ENCODE data around the gene PCDHGB4. TPM values are rescaled to one million over a fixed set of nuclear protein-coding genes. Genes with fewer than 3 reads are reported as not detected.
"Not testable (repeated sequence)": the region's sequence is repeated elsewhere in the genome, so short reads cannot be mapped to it uniquely, and the experiment has no call there.

PCDHGB4 gene
- total RNA-seq (10 to 100 TPM in 2 of 9 donors, 1 to 10 TPM in 7; 4.5 to 11.9 (median 7.3) TPM), polyA plus RNA-seq (1 to 10 TPM; 2.0 to 3.8 TPM)
- long read RNA-seq, donor 1, full-length matches to known transcripts: 1 of 1 reads
- long read RNA-seq, donor 1, partial matches to known transcripts: 0 of 1 reads
- long read RNA-seq, donor 1, other reads (novel, unspliced or antisense): 0 of 1 reads
- long read RNA-seq, donor 2, full-length matches to known transcripts: 2 of 2 reads
- long read RNA-seq, donor 2, partial matches to known transcripts: 0 of 2 reads
- long read RNA-seq, donor 2, other reads (novel, unspliced or antisense): 0 of 2 reads
- long read RNA-seq, donor 3, full-length matches to known transcripts: 1 of 1 reads
- long read RNA-seq, donor 3, partial matches to known transcripts: 0 of 1 reads
- long read RNA-seq, donor 3, other reads (novel, unspliced or antisense): 0 of 1 reads

DNA sequence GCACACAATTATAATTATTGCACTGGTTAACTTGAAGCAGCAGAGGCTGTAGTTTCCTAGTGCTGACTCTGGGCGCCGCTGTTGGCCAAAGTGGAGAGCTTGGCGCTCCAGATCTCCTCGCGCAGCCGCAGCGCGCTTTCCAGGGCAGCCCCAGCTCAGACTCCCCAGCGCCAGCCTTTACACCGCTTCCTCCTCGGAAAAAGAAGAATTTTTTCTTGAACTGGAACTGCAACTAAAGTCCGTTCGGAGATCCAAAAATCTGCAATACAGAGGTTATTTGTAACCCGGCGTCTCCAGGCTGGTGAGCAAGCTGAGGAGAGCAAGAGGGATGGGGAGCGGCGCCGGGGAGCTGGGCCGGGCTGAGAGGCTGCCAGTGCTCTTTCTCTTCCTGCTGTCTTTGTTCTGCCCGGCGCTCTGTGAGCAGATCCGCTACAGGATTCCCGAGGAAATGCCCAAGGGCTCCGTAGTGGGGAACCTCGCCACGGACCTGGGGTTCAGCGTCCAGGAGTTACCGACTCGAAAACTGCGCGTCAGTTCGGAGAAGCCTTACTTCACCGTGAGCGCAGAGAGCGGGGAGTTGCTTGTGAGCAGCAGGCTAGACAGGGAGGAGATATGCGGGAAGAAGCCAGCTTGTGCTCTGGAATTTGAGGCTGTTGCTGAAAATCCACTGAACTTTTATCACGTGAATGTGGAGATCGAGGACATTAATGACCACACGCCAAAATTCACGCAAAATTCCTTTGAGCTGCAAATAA lies at the start of gene PCDHGB4:
Gene PCDHGB4 (plus strand): TSS at position 142 of the 755 bp plus-strand sequence. CDS start 187 bp downstream, at position 329.
- TF ChIP-seq, protein P1, sequence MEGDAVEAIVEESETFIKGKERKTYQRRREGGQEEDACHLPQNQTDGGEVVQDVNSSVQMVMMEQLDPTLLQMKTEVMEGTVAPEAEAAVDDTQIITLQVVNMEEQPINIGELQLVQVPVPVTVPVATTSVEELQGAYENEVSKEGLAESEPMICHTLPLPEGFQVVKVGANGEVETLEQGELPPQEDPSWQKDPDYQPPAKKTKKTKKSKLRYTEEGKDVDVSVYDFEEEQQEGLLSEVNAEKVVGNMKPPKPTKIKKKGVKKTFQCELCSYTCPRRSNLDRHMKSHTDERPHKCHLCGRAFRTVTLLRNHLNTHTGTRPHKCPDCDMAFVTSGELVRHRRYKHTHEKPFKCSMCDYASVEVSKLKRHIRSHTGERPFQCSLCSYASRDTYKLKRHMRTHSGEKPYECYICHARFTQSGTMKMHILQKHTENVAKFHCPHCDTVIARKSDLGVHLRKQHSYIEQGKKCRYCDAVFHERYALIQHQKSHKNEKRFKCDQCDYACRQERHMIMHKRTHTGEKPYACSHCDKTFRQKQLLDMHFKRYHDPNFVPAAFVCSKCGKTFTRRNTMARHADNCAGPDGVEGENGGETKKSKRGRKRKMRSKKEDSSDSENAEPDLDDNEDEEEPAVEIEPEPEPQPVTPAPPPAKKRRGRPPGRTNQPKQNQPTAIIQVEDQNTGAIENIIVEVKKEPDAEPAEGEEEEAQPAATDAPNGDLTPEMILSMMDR (IDR thresholded peaks at IDR 0.05): peak; percentile 21 to 64 (median 54)
- 13 to 20% (median 18%) methylated on average over 19 to 23 of the region's 40 CpGs for WGBS, 4 donors
- Histone ChIP-seq H3K36me3 (peaks cover 0 to 22% (median 0%) of the 10 kb centered on the region in 9 donors), H3K27me3 (peaks cover 0 to 42% (median 0%) of the 10 kb centered on the region in 9 donors), H3K9me3 (peaks cover 0 to 96% (median 63%) of the 10 kb centered on the region in 12 donors), H3K4me3 (peak within 1 kb of the TSS in 9 of 12 donors; percentile 30 to 48 (median 40))
- ATAC-seq (peak; percentile 83 to 94 (median 88)), DNase-seq (peak in 1 of 5 donors; percentile 54)
- H3K27ac ChIP-seq; H3K4me1 ChIP-seq; intact Hi-C loops (cut with DNase I): not testable (repeated sequence)

DNA sequence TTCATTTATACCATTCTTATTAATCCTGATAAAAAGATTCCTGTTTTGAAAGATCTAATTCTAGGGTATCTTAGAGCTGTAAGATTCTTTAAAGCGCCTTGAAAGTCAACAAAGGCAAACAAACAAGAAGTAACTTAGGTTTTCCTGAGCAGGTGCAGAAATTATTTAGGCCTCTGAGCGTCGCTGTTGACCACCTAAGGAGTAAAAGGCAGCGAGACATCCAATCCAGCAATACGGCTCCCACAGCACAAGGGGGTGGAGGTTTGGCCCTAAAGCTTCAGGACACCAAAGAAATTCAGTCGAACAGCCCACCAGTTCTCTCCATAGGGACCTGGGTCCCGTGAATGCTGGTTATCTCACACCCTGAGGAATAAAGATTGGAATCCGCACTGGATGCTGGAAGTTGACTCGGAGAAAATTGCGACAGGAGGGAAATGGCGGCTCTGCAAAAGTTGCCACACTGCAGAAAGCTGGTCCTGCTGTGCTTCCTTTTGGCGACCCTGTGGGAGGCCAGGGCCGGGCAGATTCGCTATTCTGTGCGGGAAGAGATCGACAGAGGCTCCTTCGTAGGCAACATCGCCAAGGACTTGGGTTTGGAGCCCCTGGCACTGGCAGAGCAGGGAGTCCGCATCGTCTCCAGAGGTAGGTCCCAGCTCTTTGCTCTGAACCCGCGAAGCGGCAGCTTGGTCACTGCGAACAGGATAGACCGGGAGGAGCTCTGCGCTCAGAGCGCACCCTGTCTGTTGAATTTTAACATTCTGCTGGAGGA lies 48.8 kb upstream of the PCDHGB4 start, which contains the start of gene PCDHGA2:
Gene PCDHGA2 (plus strand): TSS at position 223 of the 769 bp plus-strand sequence.
- Histone ChIP-seq H3K36me3 (no peaks in the 10 kb centered on the region), H3K4me1 (peaks cover 0 to 7% (median 0%) of the 10 kb centered on the region in 12 donors), H3K27ac (peak within 1 kb of the TSS; percentile 21 to 82 (median 75)), H3K4me3 (peak within 1 kb of the TSS; percentile 3 to 61 (median 51)), H3K9me3 (peaks cover 0 to 99% (median 40%) of the 10 kb centered on the region in 12 donors), H3K27me3 (peaks cover 0 to 34% (median 0%) of the 10 kb centered on the region in 9 donors)
- ATAC-seq: peak; percentile 66 to 70 (median 69)
- intact Hi-C loops (cut with DNase I): loop anchor here in 5 of 10 donors (2.0 to 10.0 kb wide), 4 partner anchors 114 to 224 kb away; partner anchors contain the start of gene PCDHB14 (in 1 of the 5)
- TF ChIP-seq, protein P1 (IDR thresholded peaks at IDR 0.05): peak; percentile 30 to 73 (median 53)
- no peak for TF ChIP-seq POLR2A (IDR thresholded peaks at IDR 0.05)
- 7 to 12% (median 8%) methylated on average over 26 to 27 of the region's 27 CpGs for WGBS, 4 donors
- DNase-seq: peak in 2 of 5 donors; percentile 52 to 54

DNA sequence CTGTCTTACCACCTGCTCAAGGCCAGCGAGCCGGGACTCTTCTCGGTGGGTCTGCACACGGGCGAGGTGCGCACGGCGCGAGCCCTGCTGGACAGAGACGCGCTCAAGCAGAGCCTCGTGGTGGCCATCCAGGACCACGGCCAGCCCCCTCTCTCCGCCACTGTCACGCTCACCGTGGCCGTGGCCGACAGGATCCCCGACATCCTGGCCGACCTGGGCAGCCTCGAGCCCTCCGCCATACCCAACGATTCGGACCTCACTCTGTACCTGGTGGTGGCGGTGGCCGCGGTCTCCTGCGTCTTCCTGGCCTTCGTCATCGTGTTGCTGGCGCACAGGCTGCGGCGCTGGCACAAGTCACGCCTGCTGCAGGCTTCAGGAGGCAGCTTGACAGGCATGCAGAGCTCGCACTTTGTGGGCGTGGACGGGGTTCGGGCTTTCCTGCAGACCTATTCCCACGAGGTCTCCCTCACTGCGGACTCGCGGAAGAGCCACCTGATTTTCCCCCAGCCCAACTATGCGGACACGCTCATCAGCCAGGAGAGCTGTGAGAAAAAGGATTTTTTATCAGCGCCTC lies 46.6 kb upstream of the PCDHGB4 start:
- WGBS, 4 donors: 54 to 72% (median 65%) methylated on average over 34 to 45 of the region's 45 CpGs
- DNase-seq: peak in 1 of 5 donors; percentile 66
- Histone ChIP-seq H3K4me3 (peak overlapping the region in 11 of 12 donors; percentile 1 to 61 (median 38)), H3K27ac (peak overlapping the region in 3 of 12 donors; percentile 73 to 82 (median 81)), H3K9me3 (peaks cover 0 to 98% (median 46%) of the 10 kb centered on the region in 12 donors), H3K27me3 (peaks cover 0 to 28% (median 0%) of the 10 kb centered on the region in 9 donors)
- not testable (repeated sequence) for H3K4me1 ChIP-seq, H3K36me3 ChIP-seq, ATAC-seq
- intact Hi-C loops (cut with DNase I): loop anchor here in 3 of 10 donors (5.0 to 10.0 kb wide), 4 partner anchors 64 to 221 kb away; partner anchors contain the start of genes PCDHGA9 (in 1 of the 3) and PCDHGB6 (in 1 of the 3)

Measured in heart left ventricle (tissue), 16 donors.